ENCODE results near the gene NCK1.
A peak's percentile ranks its signal among the peaks of the same experiment; 100 is the strongest.

Gene NCK1

DNA sequence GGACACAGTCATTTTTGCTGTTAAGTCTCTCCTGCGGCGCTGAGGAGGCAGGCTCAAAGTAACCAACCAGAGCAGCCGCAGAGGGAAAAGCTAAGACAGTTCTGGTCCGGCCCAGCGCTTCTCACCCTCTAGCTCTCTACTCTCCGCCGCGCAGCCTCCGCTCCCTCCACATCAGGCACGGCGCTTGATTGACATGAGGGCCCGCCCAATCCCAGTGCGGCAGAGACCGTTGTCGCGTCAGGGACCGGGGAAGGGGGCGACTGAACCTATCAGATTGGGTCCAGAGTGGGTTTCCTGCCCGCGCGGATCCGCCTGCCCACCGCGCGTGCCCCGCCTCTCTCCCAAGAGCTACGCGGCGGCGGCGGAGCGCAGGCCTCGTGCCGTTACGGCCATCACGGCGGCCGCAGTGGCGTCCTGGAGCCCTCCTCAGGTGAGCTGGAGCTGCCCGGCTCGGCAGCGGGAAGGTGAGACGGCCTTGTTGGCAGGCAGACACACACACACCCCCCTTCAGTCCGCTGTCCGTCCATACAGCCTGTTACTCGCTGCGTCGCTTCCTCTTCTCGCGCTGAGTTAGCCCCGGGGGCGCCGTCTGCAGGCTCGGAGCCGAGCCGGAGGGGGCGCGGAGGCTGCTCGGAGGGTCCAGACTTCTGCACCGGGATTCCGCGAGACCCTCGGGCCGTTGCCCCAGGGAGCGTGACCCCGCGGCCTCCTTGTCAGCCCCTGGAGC, at the start of gene NCK1:
Gene NCK1 (plus strand): TSS at position 319 of the 727 bp plus-strand sequence. CDS start 65,794 bp downstream, outside the sequence.
- DNase-seq = peak; percentile 98

DNA sequence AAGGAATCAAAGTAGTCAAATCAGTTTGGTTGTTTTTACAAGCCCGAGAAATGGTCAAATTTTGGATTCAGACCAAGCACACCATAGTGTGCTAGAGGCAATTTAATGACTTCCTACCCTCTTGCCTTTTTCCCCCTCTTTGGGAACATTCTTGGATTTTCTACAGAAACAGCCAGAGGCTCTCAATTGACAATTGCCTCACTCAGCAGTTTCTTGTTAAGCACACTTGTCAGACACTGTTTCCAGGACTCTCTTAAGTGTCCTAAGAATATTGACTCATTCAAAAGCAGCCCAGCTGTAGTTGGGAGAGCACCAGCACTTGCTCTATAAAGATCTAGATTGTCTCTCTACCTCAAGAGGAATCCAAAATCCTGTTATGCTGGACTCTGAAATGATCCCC, 44.6 kb upstream of the NCK1 start:
- DNase-seq = no peak

DNA sequence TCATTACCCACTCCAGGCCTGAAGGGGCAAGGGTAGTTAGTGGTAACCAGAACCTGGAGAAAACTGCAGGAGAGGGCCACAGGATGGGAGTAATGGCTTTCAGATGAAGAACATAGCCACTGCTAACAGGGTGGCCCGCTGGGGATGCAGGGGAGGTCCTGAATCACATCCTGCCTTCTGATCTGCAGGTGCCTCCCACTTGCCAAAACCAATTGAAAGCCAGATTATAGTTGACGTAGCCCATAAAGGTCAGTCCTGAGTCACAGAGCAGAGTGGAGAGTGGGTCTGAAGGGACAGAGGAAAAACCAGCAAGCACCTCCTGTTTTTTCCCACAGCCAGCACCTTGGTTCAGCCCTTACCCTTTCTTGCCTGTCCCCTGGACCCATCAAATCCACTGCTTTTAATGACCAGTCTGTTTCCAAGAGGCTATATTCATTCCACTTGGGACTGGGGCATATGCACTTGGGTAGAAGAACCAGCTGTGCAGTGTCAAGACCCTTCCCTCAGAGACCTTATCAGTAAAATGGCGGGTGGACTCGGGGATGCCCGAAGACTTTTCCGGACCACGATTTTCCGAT, 43.7 kb upstream of the NCK1 start:
- no peak for DNase-seq

DNA sequence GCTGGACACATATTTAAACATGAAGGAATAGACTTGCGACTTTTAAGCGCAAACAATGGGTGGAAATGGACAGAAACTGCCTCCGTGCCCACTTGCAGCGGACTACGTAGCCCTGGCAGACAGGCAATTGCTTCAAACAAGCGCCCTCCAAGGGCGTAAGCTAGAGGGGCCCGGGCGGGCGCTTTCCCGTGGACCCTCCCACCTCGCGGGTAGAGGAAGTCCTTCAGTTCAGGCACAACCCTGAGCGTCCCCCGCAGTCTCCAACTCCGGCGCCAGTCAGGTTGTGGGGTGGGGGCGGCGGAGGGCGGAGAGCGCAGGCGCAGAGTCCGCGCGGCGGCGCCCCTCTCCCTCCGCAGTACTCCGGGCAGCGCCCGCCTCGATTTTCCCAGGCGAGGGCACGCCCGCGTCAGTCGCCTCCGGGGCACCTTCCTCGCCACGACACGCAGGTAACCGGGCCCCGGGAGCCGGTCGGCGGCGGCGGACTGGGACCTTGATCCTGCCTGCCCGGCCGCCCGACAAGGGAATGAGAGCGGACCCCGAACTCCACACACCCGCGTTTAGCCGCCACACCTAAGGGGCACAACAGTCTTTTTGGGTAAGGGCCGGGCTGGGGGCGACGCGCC, 43.1 kb upstream of the NCK1 start, which contains the start of gene SLC35G2:
Gene SLC35G2 (plus strand): TSS at position 358 of the 623 bp plus-strand sequence. CDS start 35,335 bp downstream, outside the sequence.
- DNase-seq = peak; percentile 93

DNA sequence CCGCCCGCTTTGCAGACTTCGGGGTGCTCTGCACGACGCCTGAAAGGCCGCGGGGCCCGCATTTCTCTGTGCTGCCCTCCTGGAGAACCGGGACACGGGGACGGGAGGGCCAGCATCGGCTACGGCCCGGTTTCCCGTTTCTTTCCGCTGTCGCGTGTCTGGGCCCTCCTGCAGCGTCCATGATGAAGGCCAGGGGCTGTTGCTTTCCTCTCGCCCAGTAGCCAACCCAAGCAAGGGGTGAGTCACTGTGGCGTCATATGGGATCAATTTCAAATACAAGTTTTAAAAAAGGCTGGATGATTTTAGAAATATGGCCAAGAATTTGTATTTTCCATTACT, 42.6 kb upstream of the NCK1 start:
- peak; percentile 90 for DNase-seq

DNA sequence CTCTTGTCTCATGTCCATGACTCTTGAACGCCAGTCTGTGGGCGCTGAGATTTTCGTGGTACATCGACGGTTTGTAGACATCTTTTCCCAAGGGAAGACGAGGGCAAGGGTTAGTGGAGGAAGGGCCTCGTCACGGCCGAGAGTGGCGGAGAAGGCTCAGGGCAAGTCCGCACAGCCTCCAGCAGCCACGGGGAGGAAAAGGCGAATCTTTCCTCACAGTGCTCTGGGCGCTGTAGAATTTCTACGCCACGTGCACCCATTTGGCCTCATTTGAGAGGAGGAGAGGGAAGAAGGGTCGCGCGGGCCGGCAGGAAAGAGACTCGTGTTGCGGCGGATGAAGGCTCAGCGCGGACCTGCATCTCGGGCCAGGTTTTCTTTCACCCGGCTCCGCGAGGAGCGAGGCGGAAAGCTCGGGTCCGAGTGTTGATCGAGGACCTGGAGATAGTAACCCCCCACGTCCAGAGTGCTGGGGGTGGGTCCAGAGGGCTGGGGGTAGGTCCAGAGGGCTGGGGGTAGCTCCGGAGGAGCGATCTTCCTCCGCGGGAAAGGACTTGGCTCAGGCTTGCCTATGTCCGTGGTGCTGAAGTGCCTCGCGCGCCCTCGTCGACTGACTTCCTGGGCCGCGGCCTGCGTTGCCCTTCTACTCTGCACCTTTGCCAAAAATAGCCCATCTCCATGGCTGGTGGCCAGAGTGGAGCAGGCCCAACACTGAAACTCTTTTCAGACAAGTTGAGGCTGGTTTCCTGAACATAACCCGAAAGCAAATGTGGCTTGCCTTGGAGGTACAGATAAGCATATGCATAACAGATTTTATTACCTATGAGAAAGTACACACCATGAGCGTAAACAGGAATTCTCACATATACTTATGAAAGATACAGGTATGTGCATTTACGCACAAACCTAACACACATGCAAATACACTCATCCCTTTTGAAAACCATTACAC, 42.0 kb upstream of the NCK1 start:
- DNase-seq = peak; percentile 85

DNA sequence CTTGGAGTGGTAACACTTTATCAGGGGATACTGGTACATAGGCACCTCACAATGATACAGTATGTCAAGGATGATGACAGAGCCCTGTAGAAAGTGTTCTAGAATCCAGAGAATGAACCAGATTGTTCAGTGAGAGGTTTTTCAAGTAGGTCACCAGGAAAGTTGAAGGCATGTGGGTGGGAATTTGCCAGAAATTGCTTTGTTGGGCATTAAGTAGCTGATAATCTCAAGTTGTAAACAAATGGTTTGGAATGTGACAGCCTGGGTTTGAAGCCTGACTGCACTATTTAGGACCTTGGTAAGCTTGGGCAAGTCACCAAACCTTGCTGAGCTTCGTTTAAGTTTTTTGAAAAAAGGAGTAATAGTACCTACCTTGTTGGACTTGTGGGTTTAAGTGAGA, 30.5 kb upstream of the NCK1 start:
- DNase-seq = no peak

DNA sequence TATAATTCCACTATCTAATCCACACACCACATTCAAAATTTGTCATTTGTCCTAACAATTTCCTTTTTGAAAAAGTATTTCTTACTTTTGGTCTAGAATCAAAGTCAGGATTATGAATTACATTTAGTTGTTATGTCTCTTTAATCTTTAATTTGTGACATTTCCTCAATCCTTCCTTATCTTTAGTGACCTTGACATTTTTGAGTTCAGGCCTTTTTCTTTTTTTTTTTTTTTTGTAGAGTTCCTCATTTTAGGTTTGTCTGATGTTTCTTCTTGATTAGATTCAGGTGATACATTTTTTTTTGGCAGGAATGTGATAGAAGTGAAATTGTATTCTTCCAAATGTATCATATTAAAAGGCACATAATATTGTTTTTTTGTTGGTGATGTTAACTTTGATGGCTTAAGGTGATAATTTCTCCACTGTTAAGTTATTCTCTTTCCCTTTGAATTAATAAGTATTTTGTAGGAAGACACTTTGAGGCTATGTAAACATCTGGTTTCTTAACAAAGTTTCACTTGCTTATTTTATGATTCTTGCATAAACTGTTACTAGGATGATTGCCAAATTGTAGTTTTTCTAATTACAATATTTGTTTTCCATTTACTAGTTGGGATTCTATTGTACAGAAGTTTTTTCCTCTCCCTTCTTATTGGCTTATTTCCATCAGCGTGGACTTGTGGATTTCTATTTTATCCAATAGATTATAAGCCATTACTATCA, 26.8 kb upstream of the NCK1 start:
- DNase-seq = no peak

DNA sequence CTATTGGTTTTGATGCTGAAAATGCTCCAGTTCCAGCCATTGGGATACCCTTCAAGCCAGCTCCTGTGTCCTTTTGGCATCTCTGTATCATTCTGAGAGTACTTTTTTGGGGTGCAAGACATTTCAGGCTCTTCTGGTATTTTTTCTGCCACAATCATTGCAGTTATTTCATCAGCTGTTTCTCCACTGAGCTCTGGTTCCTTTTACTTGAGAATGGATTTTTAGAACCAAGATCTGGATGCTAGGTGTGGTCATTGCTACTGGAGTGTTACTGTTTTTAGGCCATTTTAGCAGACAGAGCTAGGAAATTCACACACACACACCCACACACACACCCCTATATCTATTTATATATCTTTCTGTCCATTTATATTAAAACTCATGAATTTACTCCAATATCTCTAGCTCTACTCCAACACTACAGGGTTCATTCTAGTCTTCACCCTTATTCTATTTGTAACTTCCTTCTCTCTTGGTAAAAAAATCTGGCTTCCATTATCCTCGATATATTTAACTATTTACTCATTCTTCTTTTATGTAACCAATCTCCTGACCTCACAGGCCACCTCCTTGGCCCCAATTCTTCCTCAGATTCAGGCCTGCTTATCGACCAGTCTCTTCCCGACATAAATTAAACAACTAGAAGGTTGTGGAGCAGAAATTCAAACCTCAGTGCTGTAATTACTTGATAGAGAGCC, 26.0 kb upstream of the NCK1 start:
- no peak for DNase-seq

DNA sequence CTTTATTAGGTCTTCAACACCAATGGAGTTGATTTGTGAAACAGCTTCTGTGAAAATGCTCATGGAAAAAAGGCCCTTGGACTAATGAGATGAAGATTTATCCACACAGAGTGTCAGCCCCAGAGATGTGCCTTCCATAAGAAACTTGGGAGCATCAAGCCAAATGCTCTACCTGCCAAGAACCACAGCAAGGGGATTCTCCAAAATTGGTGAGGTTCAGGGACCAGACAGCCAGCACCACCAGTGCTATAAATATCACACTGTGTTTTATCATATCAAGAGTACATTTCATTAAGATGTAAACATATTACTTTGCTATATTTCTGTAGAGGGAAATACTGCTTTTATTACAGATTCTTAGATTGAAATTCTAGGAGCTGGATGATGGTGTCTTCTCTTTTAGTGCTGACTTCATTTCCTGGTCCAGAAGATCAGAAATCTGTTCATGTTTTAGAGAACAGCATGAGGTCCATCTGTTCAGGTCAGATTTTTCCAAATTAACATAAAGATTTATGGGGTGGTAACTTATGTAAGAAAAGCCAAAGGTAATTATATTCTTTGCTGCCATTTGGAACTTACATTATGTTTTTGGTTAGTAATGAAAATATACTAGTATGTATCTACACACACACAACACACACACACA, 25.4 kb upstream of the NCK1 start:
- DNase-seq = no peak

DNA sequence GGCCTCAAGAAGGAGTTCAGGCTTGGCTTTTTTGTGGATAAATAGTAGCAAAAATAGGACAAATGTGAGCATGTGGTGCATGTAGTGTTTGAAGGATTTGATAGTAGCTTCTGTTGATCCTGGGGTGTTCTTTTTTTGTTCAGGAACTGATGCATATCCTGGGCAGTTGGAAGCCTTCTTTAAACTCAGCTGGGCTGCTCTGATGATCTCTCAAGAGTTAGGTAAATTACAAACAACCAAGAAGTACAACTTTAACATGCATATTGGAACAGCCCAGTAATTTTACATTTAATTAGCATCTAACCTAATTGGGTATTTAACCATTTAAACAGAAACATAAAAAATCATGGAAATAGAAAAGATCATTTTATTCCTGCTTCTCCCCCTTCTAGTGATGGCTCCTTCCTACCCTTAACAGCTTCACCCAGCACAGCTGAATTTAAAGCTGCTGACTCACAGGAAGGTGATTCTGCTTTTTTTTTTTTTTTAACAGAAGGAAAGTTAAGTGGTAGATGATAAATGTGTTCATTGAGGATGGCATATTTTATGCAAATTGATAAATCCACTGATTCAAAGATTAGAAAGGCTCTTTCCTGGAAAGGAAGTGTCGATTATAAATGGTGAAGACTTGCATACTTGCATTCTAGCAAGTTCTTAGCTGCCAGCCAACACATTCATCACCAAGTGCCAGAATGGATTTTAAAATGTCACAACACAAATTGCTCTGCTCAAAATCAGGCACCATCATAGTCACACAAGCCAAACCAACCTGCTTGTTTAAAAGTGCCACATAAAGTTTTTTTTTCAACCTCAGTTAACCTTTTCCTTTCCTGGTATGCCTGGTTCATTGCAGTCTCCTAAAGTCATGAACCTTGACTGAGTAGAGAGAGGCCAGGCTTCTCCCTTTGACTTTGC, 23.1 kb upstream of the NCK1 start:
- no peak for DNase-seq

DNA sequence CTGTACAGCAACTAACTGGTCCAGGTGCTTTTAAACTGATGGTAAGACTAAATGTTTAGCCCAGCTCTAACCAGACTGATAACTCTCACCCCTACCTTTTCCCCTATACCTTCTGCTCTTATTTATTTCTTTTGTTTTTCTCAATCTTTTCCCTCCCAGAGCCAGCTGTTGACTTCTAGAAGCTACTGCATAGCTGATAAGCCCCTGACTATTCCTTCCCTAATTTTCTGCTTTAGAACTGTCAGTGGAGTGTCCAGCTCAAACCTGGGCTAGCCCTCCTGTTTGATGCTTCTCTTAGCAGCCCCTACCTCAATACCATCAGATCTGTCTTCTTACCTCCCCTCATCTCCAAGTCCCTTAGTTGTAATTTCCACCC, 22.5 kb upstream of the NCK1 start:
- no peak for DNase-seq

DNA sequence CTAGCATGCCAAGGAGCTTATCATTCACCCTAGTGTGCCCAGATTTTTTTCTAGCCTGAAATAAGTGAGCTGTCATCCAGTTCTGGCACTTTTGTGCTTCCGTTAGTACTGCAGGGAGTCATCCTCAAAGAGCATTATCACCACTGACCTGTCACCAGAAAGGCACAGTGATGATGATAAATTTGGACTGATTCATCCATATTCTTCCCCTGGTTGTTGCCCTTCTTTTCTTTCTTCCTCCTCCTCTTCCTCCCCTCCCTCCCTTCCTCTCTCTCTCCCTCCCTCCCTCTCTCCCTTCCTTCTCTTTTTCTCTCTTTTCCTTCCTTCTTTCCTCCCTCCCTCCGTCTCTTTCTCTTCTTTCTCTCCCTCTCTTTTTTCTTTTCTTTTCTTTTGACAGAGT, 21.8 kb upstream of the NCK1 start:
- DNase-seq = no peak

DNA sequence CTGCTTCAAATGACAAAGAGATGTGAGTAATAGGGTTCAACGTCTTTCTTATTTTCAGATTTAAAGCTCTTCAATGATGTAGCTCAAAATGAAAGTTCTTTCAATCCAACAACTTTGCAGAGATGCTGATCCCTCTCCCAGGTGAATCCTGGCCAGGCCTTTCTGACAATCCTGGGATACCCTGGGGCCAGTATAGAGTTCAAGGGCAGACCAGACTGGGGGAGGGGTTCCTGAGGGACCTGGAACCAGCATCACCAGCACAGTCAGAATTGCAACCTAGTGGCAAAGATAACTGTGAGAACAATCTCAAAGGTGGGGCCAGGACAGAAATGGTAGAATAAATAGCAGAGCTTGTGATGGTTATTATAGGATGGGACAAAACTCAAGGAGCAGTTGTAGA, 19.7 kb upstream of the NCK1 start:
- no peak for DNase-seq

DNA sequence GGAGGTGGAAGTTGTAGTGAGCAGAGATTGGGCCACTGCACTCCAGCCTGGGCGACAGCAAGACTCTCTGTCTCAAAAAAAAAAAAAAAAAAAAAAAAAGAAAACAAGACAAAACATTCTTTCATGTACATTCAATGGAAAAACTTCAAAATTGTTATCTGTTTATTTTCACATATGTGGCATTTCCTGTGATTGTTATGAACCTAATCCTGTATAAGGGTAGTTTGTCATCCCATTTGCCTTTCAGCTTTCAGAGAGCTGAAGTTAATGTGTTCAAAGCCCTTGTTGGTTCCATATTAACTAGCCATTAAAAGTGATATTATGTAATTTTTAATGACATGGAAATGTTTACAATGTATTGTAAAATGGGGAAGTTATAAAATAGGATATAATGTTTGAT, 17.3 kb upstream of the NCK1 start:
- DNase-seq = no peak

DNA sequence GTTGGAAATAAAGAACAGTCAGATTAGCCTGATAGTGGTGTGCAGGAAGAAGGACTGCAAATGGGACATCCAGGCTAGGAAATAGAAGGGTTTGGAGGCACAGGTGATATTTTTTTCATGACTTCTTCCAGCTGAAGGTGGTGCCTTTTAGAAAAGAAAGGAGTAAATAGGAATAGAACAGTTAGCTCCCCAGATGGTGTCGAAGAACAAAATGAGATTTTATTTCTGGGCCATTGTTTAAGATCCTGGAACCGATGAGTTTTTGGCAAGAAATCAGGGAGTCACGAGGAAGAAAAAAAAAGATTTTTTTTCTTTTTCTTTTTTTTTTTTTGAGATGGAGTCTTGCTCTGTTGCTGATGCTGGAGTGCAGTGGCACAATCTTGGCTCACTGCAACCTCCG, 9.8 kb upstream of the NCK1 start:
- DNase-seq = no peak

DNA sequence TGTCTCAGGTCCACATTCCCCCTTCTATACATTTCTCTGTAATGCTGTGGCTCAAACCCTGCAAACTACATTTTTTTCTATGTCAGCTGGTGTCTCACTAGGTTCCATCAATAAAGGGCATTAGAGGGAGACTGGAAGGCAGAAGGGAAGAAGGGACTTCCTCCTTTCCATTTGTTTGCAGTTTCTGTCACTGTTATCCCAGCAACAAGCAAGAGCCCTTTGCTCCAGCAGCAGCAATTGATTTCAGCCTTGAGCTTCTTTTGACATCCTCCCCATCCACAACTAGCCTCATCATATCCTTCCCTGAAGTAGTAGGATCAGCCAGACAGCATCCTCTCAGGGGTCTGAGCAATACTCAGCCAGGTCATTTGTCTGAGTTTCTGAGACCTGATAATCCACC, 5.3 kb upstream of the NCK1 start:
- DNase-seq = no peak

DNA sequence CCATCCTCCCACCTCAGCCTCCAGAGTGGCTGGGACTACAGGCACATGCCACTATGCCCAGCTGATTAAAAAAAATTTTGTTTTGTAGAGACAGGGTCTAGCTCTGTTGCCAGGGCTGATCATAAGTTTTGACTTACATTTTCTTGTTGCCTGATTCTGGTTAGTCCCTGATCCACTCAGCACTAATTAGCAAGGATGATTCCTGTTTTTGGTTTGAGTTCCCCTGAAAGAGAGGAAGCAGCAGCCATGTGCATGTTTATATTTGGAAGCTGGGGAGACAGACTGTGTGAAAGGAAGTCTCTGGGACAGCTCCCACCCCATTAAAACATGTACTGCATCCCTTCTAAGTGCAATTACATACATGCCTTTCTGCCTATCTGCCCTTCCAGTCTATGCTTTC, 3.6 kb upstream of the NCK1 start:
- DNase-seq = no peak

DNA sequence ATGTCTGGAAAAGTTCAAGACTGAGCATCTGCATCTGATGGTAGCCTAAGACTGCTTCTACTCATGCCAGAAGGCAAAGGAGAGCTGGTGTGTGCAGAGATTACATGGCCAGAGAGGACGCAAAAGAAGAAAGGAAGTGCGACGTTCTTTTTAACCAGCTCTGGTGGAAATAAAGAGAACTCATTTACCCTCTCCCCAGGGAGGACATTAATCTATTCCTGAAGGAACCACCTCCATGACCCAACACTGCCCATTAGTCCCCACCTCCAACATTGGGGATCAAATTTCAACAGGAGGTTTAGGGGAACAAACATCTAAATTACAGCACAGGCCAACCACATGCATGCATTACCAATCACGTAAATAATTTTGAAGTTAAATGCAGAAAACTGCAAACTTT, 1.5 kb upstream of the NCK1 start:
- DNase-seq = peak; percentile 6

DNA sequence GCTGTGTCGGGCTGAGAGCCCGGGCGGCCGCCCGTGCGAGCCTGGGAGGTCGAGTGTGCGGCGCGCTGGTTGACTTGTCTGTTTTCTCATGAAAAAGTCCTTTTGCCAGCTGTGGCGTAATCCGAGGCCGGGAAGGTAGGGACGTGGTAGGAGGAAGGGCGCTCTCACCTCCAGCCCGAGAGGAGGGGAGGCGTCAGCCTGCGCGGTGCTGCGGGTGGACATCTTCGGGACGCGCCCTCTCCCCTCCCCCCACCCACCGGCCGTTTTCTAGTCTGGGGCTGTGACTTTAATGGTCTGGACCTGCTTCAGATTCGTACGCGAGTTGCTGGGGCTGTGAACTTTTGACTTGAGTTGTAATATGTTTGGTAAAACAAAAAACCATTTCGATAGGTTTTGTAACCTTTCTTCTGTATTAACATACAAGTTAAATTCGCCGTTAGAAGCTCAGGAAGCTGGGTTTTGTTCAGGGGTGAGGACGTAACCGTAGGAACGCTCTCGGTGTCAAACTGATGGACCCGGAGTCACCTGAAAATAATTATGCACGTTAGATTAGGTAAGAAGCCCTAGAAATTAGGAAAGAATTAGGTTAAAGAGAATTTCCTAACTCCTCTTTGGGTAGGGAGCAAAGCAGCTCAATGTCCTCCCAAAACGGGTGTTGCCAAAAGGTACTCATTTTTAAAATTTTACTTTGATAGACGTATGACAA, 762 bp downstream of the NCK1 start:
- no peak for DNase-seq

Measured in retina (tissue), 1 donor.